ENCODE results near the gene PFN4.

DNA sequence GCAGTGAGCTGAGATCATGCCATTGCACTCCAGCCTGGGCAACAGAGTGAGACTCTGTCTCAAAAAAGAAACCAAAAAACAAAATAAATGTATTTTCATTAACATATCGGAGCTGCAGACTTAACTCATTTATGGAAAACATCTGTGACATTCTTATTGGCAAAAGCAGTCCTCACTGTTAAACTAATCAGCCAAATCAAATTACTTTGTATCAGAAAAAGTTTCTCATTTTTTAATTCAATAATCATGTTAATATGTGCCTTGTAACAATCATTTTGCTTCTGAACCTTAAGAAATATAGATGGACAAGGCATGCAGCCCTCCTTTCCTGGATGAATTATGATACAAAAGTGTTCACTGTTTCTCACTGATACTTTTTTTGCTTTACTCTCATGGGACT is 20.5 kb downstream of the PFN4 start:
- TF ChIP-seq, protein P1, sequence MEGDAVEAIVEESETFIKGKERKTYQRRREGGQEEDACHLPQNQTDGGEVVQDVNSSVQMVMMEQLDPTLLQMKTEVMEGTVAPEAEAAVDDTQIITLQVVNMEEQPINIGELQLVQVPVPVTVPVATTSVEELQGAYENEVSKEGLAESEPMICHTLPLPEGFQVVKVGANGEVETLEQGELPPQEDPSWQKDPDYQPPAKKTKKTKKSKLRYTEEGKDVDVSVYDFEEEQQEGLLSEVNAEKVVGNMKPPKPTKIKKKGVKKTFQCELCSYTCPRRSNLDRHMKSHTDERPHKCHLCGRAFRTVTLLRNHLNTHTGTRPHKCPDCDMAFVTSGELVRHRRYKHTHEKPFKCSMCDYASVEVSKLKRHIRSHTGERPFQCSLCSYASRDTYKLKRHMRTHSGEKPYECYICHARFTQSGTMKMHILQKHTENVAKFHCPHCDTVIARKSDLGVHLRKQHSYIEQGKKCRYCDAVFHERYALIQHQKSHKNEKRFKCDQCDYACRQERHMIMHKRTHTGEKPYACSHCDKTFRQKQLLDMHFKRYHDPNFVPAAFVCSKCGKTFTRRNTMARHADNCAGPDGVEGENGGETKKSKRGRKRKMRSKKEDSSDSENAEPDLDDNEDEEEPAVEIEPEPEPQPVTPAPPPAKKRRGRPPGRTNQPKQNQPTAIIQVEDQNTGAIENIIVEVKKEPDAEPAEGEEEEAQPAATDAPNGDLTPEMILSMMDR (IDR thresholded peaks at IDR 0.05), result no peak
- TF ChIP-seq YY1 (IDR thresholded peaks at IDR 0.05; ENCODE audit: low read depth), result no peak
- no peak for TF ChIP-seq FOXJ3 (CRISPR knock-in tag; IDR thresholded peaks at IDR 0.05)
- no peak for TF ChIP-seq GABPA (IDR thresholded peaks at IDR 0.05; ENCODE audit: low read depth)
- TF ChIP-seq, protein P2, sequence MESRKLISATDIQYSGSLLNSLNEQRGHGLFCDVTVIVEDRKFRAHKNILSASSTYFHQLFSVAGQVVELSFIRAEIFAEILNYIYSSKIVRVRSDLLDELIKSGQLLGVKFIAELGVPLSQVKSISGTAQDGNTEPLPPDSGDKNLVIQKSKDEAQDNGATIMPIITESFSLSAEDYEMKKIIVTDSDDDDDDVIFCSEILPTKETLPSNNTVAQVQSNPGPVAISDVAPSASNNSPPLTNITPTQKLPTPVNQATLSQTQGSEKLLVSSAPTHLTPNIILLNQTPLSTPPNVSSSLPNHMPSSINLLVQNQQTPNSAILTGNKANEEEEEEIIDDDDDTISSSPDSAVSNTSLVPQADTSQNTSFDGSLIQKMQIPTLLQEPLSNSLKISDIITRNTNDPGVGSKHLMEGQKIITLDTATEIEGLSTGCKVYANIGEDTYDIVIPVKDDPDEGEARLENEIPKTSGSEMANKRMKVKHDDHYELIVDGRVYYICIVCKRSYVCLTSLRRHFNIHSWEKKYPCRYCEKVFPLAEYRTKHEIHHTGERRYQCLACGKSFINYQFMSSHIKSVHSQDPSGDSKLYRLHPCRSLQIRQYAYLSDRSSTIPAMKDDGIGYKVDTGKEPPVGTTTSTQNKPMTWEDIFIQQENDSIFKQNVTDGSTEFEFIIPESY (IDR thresholded peaks at IDR 0.05; ENCODE audit: borderline replicate concordance, low read depth), result no peak
- TF ChIP-seq, protein P3, sequence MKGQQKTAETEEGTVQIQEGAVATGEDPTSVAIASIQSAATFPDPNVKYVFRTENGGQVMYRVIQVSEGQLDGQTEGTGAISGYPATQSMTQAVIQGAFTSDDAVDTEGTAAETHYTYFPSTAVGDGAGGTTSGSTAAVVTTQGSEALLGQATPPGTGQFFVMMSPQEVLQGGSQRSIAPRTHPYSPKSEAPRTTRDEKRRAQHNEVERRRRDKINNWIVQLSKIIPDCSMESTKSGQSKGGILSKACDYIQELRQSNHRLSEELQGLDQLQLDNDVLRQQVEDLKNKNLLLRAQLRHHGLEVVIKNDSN (IDR thresholded peaks at IDR 0.05; ENCODE audit: borderline replicate concordance, low read depth), result no peak
- TF ChIP-seq ELF1 (IDR thresholded peaks at IDR 0.05), result no peak
- TF ChIP-seq RFX5 (IDR thresholded peaks at IDR 0.05; ENCODE audit: low read length), result no peak
- peak; percentile 45; the same call in 1 of the 2 replicates for TF ChIP-seq RCOR1 (IDR thresholded peaks at IDR 0.05; ENCODE audit: low read length)

Data from SK-N-SH (cell line).